Mesodermal cell (in vitro differentiated cells): ENCODE measurements around the gene PARVB.

ENCODE experiments used
- H3K27ac ChIP-seq: 2 replicates; pipeline ENCODE4 v1.7.0; 2013; ENCODE audit warnings: mild to moderate bottlenecking, low read depth, low read length, moderate library complexity; ENCODE audit not compliant: severe bottlenecking
- H3K36me3 ChIP-seq: 2 replicates; pipeline ENCODE4 v1.7.1; 2013; ENCODE audit warnings: mild to moderate bottlenecking, low read length, moderate library complexity; ENCODE audit not compliant: control insufficient read depth, insufficient read depth
- H3K4me1 ChIP-seq: one replicate; pipeline ENCODE4 v1.7.1; 2013; ENCODE audit warnings: mild to moderate bottlenecking, low read length; ENCODE audit not compliant: insufficient read depth, control insufficient read depth, poor library complexity, severe bottlenecking
- H3K4me3 ChIP-seq: 2 replicates; pipeline ENCODE4 v1.7.0; 2013; ENCODE audit warnings: low read length, control low read depth, mild to moderate bottlenecking; ENCODE audit not compliant: insufficient read depth, poor library complexity, severe bottlenecking; ENCODE audit errors: extremely low read depth
- H3K9me3 ChIP-seq: 2 replicates; pipeline ENCODE4 v1.7.1; 2013; ENCODE audit warnings: mild to moderate bottlenecking, low read length, moderate library complexity; ENCODE audit not compliant: control insufficient read depth
- WGBS, 2 experiments: methylation state at CpG; one replicate each; pipeline ENCODE4 v1.1.5; 2013; ENCODE audit warnings: missing lambda C conversion rate in 2 of 2; ENCODE audit not compliant: insufficient coverage in 2 of 2; 5-methylcytosine and 5-hydroxymethylcytosine counted together

Gene PARVB

GRCh38 chr22:43990044-43990443 lies 34.1 kb upstream of the PARVB start:
- peaks cover 3% of the 10 kb centered on the region for H3K4me1 ChIP-seq
- H3K36me3 ChIP-seq, result peaks cover 86% of the 10 kb centered on the region
- H3K27ac ChIP-seq, result no peak overlapping the region
- no peaks in the 10 kb centered on the region for H3K9me3 ChIP-seq
- no peak overlapping the region for H3K4me3 ChIP-seq
- WGBS, 2 experiments, result 91 to 95% methylated on average over 9 to 11 of the region's 13 CpGs

GRCh38 chr22:43991316-43992020 lies 32.6 kb upstream of the PARVB start:
- H3K27ac ChIP-seq, result no peak overlapping the region
- 95 to 96% methylated on average over 6 to 9 of the region's 11 CpGs for WGBS, 2 experiments
- H3K9me3 ChIP-seq, result no peaks in the 10 kb centered on the region
- H3K4me3 ChIP-seq, result no peak overlapping the region
- peaks cover 87% of the 10 kb centered on the region for H3K36me3 ChIP-seq
- H3K4me1 ChIP-seq, result peaks cover 5% of the 10 kb centered on the region

GRCh38 chr22:43992331-43992821 lies 31.7 kb upstream of the PARVB start:
- 87 to 93% methylated on average over 6 of the region's 16 CpGs for WGBS, 2 experiments
- H3K27ac ChIP-seq, result no peak overlapping the region
- H3K4me1 ChIP-seq, result peaks cover 5% of the 10 kb centered on the region
- H3K4me3 ChIP-seq, result no peak overlapping the region
- H3K36me3 ChIP-seq, result peaks cover 86% of the 10 kb centered on the region
- H3K9me3 ChIP-seq, result no peaks in the 10 kb centered on the region

DNA sequence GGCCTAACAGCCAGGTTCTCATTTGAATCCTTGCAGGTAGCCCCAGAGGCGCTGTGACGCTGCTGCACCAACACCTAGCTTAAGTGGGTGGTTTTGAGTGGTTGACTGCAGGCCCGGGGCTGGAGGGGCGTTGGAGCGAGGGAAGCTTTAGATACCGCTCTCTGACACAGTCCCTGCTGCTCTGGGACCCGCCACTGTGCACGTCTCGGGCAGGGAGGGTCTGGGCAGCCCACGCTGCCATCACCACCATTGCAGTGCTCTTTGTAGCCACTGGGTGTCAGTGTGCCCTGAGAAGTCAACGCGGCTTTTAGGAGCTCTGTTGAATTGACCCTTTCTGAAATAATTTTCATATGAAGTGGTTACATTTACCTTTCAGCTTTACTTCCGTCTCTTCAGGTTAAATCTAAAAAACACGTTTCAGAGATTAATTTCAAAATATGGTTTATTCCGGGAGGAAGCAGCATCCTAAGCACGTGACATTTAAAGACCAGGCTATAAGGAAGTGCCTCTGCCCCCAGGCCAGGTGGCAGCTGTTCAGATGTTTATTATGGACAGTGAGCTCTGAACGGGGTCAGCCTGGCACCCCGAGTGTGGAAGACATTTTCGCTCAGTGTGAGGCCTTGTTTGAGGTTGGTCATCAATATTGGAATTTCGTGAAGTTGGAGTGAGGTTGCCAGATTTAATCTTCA lies 30.9 kb upstream of the PARVB start:
- Histone ChIP-seq H3K4me3 (no peak overlapping the region), H3K4me1 (peaks cover 5% of the 10 kb centered on the region), H3K27ac (no peak overlapping the region), H3K9me3 (no peaks in the 10 kb centered on the region), H3K36me3 (peaks cover 93% of the 10 kb centered on the region)
- WGBS, 2 experiments, result 35 to 51% methylated on average over 15 to 17 of the region's 20 CpGs

GRCh38 chr22:43994006-43994405 lies 30.1 kb upstream of the PARVB start:
- Histone ChIP-seq H3K9me3 (no peaks in the 10 kb centered on the region), H3K4me1 (peaks cover 5% of the 10 kb centered on the region), H3K4me3 (no peak overlapping the region), H3K27ac (no peak overlapping the region), H3K36me3 (peaks cover 93% of the 10 kb centered on the region)
- 92 to 99% methylated on average over 10 of the region's 11 CpGs for WGBS, 2 experiments

- Histone ChIP-seq H3K36me3 (peaks cover 95% of the 10 kb centered on the region), H3K4me1 (peaks cover 5% of the 10 kb centered on the region), H3K4me3 (no peak overlapping the region), H3K9me3 (no peaks in the 10 kb centered on the region), H3K27ac (no peak overlapping the region)
- WGBS, 2 experiments, result 87 to 91% methylated on average over 8 of the region's 9 CpGs
Observed at GRCh38 chr22:43994416-43994815, 29.7 kb upstream of the PARVB start.

- no peak overlapping the region for H3K4me3 ChIP-seq
- WGBS, 2 experiments, result 96% methylated on average over 14 to 15 of the region's 15 CpGs
- no peak overlapping the region for H3K27ac ChIP-seq
- H3K36me3 ChIP-seq, result peaks cover 94% of the 10 kb centered on the region
- peaks cover 5% of the 10 kb centered on the region for H3K4me1 ChIP-seq
- no peaks in the 10 kb centered on the region for H3K9me3 ChIP-seq
Observed at GRCh38 chr22:43995057-43995685, 28.9 kb upstream of the PARVB start.

GRCh38 chr22:43995798-43996169 lies 28.3 kb upstream of the PARVB start:
- H3K4me3 ChIP-seq, result no peak overlapping the region
- no peaks in the 10 kb centered on the region for H3K9me3 ChIP-seq
- no CpG with 5 or more reads among the region's 10 CpGs for WGBS, 2 experiments
- H3K27ac ChIP-seq, result no peak overlapping the region
- H3K4me1 ChIP-seq, result peaks cover 5% of the 10 kb centered on the region
- H3K36me3 ChIP-seq, result peaks cover 90% of the 10 kb centered on the region

- 91 to 94% methylated on average over 39 to 45 of the region's 45 CpGs for WGBS, 2 experiments
- peaks cover 85% of the 10 kb centered on the region for H3K36me3 ChIP-seq
Observed at GRCh38 chr22:43996170-43996980, 27.7 kb upstream of the PARVB start.

DNA sequence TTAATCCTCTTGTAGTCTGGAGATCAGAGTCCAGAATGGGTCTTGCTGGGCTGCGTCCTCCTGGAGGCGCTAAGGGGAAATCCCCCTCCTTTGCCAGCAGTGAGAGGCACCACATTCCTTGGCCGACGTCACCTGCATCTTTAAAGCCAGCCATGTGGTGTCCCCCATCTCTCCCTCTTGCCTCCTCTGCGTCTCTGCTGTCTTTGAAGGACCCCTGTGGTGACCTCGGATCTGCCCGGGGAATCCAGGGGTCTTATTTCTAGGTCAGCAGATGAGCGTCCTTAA lies 27.2 kb upstream of the PARVB start:
- H3K9me3 ChIP-seq, result no peaks in the 10 kb centered on the region
- WGBS, 2 experiments, result 85 to 88% methylated on average over 8 of the region's 8 CpGs
- H3K4me1 ChIP-seq, result peaks cover 5% of the 10 kb centered on the region
- no peak overlapping the region for H3K27ac ChIP-seq
- no peak overlapping the region for H3K4me3 ChIP-seq
- H3K36me3 ChIP-seq, result peaks cover 79% of the 10 kb centered on the region

More at GRCh38 chr22:43996170-43996980, 27.7 kb upstream of the PARVB start:
- H3K4me3 ChIP-seq, result no peak overlapping the region
- no peak overlapping the region for H3K27ac ChIP-seq
- H3K9me3 ChIP-seq, result no peaks in the 10 kb centered on the region
- peaks cover 5% of the 10 kb centered on the region for H3K4me1 ChIP-seq
